Measurements from ENCODE around the gene BMPR1B.

DNA sequence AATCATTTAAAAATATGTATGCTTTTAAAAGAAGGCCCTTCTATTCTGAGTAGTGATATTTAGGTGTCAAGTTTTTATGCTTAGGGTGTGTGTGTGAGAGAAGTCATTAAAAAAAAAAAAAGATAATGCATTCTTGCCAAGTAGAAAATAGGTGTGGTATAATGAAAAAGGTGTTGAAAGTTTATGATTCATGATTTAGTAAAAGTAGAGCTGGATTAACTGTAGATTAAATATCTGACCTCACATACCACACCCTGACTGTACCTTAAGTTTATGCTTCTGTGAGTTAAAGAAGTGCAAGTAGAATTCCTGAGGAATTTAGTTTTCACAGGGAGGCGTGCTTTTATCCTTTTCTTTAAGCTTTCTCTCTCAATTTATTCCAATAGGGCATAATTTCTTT, 71.1 kb downstream of the BMPR1B start:
- TF ChIP-seq, protein P1, sequence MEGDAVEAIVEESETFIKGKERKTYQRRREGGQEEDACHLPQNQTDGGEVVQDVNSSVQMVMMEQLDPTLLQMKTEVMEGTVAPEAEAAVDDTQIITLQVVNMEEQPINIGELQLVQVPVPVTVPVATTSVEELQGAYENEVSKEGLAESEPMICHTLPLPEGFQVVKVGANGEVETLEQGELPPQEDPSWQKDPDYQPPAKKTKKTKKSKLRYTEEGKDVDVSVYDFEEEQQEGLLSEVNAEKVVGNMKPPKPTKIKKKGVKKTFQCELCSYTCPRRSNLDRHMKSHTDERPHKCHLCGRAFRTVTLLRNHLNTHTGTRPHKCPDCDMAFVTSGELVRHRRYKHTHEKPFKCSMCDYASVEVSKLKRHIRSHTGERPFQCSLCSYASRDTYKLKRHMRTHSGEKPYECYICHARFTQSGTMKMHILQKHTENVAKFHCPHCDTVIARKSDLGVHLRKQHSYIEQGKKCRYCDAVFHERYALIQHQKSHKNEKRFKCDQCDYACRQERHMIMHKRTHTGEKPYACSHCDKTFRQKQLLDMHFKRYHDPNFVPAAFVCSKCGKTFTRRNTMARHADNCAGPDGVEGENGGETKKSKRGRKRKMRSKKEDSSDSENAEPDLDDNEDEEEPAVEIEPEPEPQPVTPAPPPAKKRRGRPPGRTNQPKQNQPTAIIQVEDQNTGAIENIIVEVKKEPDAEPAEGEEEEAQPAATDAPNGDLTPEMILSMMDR (IDR thresholded peaks at IDR 0.05; ENCODE audit: low read depth, low read length, missing input control): no peak
- TF ChIP-seq, protein P2, sequence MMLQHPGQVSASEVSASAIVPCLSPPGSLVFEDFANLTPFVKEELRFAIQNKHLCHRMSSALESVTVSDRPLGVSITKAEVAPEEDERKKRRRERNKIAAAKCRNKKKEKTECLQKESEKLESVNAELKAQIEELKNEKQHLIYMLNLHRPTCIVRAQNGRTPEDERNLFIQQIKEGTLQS (IDR thresholded peaks at IDR 0.05): no peak
- TF ChIP-seq, protein P3, sequence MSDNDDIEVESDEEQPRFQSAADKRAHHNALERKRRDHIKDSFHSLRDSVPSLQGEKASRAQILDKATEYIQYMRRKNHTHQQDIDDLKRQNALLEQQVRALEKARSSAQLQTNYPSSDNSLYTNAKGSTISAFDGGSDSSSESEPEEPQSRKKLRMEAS (IDR thresholded peaks at IDR 0.05): no peak
- TF ChIP-seq JUND (IDR thresholded peaks at IDR 0.05): no peak
- TF ChIP-seq TAF1 (conservative IDR thresholded peaks at IDR 0.05): no peak
- TF ChIP-seq, protein P4, sequence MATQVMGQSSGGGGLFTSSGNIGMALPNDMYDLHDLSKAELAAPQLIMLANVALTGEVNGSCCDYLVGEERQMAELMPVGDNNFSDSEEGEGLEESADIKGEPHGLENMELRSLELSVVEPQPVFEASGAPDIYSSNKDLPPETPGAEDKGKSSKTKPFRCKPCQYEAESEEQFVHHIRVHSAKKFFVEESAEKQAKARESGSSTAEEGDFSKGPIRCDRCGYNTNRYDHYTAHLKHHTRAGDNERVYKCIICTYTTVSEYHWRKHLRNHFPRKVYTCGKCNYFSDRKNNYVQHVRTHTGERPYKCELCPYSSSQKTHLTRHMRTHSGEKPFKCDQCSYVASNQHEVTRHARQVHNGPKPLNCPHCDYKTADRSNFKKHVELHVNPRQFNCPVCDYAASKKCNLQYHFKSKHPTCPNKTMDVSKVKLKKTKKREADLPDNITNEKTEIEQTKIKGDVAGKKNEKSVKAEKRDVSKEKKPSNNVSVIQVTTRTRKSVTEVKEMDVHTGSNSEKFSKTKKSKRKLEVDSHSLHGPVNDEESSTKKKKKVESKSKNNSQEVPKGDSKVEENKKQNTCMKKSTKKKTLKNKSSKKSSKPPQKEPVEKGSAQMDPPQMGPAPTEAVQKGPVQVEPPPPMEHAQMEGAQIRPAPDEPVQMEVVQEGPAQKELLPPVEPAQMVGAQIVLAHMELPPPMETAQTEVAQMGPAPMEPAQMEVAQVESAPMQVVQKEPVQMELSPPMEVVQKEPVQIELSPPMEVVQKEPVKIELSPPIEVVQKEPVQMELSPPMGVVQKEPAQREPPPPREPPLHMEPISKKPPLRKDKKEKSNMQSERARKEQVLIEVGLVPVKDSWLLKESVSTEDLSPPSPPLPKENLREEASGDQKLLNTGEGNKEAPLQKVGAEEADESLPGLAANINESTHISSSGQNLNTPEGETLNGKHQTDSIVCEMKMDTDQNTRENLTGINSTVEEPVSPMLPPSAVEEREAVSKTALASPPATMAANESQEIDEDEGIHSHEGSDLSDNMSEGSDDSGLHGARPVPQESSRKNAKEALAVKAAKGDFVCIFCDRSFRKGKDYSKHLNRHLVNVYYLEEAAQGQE (IDR thresholded peaks at IDR 0.05): no peak
- TF ChIP-seq GABPA (IDR thresholded peaks at IDR 0.05 in 1 of 2, conservative IDR thresholded peaks at IDR 0.05 in 1 of 2): no peak
- TF ChIP-seq SP1 (IDR thresholded peaks at IDR 0.05): no peak
- no peak for TF ChIP-seq FOXA1 (IDR thresholded peaks at IDR 0.05)
- TF ChIP-seq RAD21 (IDR thresholded peaks at IDR 0.05): no peak
- no peak for TF ChIP-seq YY1 (IDR thresholded peaks at IDR 0.05)
- TF ChIP-seq EGR1 (IDR thresholded peaks at IDR 0.05; ENCODE audit: low read depth in 2 of 2): no peak

Data from liver (tissue), 3 donors.